ENCODE measurements around the gene AMBRA1.

AMBRA1 gene

GRCh38 chr11:46364791-46365190 is 229.0 kb downstream of the AMBRA1 start:
- Histone ChIP-seq H3K36me3 (ENCODE audit: control insufficient read depth in 1 of 2, insufficient read depth in 2 of 2, low read depth in 1 of 2, low read length in 2 of 2) (peaks cover 12 to 39% of the 10 kb centered on the region in 2 experiments), H3K79me1 (replicated peaks; ENCODE audit: low read length, poor library complexity, severe bottlenecking) (peaks cover 23% of the 10 kb centered on the region), H3K4me1 (ENCODE audit: control insufficient read depth, insufficient read depth, low read depth, low read length) (peaks cover 71% of the 10 kb centered on the region), H2AFZ (ENCODE audit: low read depth, low read length) (no peak overlapping the region), H3K4me2 (ENCODE audit: low read length, poor library complexity, severe bottlenecking) (no peak overlapping the region), H2BK5ac (ENCODE audit: low read depth, low read length, poor library complexity, severe bottlenecking) (no peak overlapping the region), H2BK12ac (ENCODE audit: low read length in 2 of 2) (peak overlapping the region in 1 of 2 experiments; percentile 2), H2BK120ac (ENCODE audit: low read depth, low read length) (no peak overlapping the region), H3K27ac (ENCODE audit: low read length, poor library complexity, severe bottlenecking) (no peak overlapping the region), H3K27me3 (ENCODE audit: control insufficient read depth in 1 of 2, insufficient read depth in 1 of 2, low read length in 2 of 2) (no peaks in the 10 kb centered on the region), H3K9ac (ENCODE audit: low read length) (no peak overlapping the region), H3K23ac (ENCODE audit: low read length in 2 of 2) (no peak overlapping the region), H2BK15ac (ENCODE audit: low read depth, poor library complexity, severe bottlenecking) (no peak overlapping the region), H4K8ac (ENCODE audit: low read length) (no peak overlapping the region), H3K14ac (ENCODE audit: low read length in 2 of 2) (no peak overlapping the region), H4K91ac (ENCODE audit: low read length) (peak overlapping the region; percentile 15), H2AK5ac (ENCODE audit: low read length, severe bottlenecking) (no peak overlapping the region), H3K9me3 (ENCODE audit: control insufficient read depth, low read length) (no peaks in the 10 kb centered on the region), H3K4ac (ENCODE audit: low read depth in 1 of 2, low read length in 2 of 2) (no peak overlapping the region), H3K4me3 (ENCODE audit: insufficient read depth in 1 of 2, low read depth in 1 of 2, low read length in 2 of 2) (no peak overlapping the region), H3K18ac (ENCODE audit: low read depth in 1 of 2, low read length in 2 of 2) (no peak overlapping the region)
- DNase-seq = no peak
- WGBS = 96% methylated on average over 3 of the region's 3 CpGs

DNA sequence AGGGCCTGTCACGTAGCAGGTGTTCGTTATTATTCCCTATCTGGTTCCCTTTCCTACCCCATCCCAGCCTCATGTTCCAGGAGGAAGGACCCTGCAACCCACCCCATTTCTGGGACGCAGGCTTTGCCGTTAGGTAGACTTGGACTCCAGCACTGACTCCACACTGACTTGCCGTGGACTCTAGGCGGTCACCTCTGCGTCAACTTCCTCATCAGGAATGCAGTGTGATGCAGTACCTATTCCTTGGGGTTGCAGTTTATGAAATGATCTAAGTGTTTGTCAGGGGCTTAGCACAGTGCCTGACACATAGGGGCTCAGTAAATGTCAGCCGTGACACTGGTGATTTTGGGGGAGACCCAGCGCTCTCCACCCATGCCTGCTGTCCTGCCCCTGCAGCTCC is 229.8 kb downstream of the AMBRA1 start:
- H3K23ac ChIP-seq (ENCODE audit: low read length in 2 of 2) = no peak overlapping the region
- H3K27me3 ChIP-seq (ENCODE audit: control insufficient read depth in 1 of 2, insufficient read depth in 1 of 2, low read length in 2 of 2) = no peaks in the 10 kb centered on the region
- H3K4ac ChIP-seq (ENCODE audit: low read depth in 1 of 2, low read length in 2 of 2) = peak overlapping the region in 1 of 2 experiments; percentile 29
- H2AFZ ChIP-seq (ENCODE audit: low read depth, low read length) = no peak overlapping the region
- H3K14ac ChIP-seq (ENCODE audit: low read length in 2 of 2) = no peak overlapping the region
- no peak for DNase-seq
- H3K4me1 ChIP-seq (ENCODE audit: control insufficient read depth, insufficient read depth, low read depth, low read length) = peaks cover 64% of the 10 kb centered on the region
- H2BK12ac ChIP-seq (ENCODE audit: low read length in 2 of 2) = peak overlapping the region in 1 of 2 experiments; percentile 23
- peak overlapping the region; percentile 24 for H2AK5ac ChIP-seq (ENCODE audit: low read length, severe bottlenecking)
- H3K4me3 ChIP-seq (ENCODE audit: insufficient read depth in 1 of 2, low read depth in 1 of 2, low read length in 2 of 2) = no peak overlapping the region
- no peaks in the 10 kb centered on the region for H3K9me3 ChIP-seq (ENCODE audit: control insufficient read depth, low read length)
- peaks cover 21% of the 10 kb centered on the region for H3K79me1 ChIP-seq (replicated peaks; ENCODE audit: low read length, poor library complexity, severe bottlenecking)
- H2BK5ac ChIP-seq (ENCODE audit: low read depth, low read length, poor library complexity, severe bottlenecking) = no peak overlapping the region
- peak overlapping the region; percentile 44 for H3K4me2 ChIP-seq (ENCODE audit: low read length, poor library complexity, severe bottlenecking)
- peak overlapping the region; percentile 20 for H2BK15ac ChIP-seq (ENCODE audit: low read depth, poor library complexity, severe bottlenecking)
- H4K8ac ChIP-seq (ENCODE audit: low read length) = peak overlapping the region; percentile 46
- H3K9ac ChIP-seq (ENCODE audit: low read length) = no peak overlapping the region
- 91% methylated on average over 9 of the region's 9 CpGs for WGBS
- no peak overlapping the region for H3K18ac ChIP-seq (ENCODE audit: low read depth in 1 of 2, low read length in 2 of 2)
- no peak overlapping the region for H2BK120ac ChIP-seq (ENCODE audit: low read depth, low read length)
- H3K36me3 ChIP-seq (ENCODE audit: control insufficient read depth in 1 of 2, insufficient read depth in 2 of 2, low read depth in 1 of 2, low read length in 2 of 2) = peaks cover 8 to 33% of the 10 kb centered on the region in 2 experiments
- H4K91ac ChIP-seq (ENCODE audit: low read length) = no peak overlapping the region
- H3K27ac ChIP-seq (ENCODE audit: low read length, poor library complexity, severe bottlenecking) = peak overlapping the region; percentile 59

DNA sequence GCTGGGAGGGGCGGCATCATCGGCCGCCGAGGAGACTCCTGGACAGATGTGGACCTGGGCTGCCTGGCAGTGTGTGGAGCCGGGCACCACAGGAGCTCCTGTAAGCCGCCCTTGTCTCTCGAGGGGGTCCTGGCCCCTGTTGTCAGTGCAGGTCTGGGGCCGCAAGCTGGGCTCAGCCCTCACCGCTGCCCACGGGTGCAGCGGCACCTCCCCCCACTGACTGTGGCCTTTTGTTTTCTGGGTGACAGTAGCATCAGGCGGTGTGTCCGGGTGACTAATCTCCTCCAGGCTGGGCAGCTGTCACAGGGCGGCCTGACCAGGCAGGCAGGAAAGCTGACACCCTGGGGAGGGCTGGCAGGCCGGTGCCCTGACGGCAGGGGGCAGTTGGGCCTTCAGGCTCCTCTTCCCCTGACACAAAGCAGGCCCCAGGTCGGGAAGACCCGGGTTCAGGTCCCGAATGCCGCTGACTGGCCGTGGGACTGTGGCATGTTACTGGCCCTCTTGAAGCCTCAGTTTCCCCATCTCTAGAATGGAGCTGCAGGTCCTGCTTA is 230.3 kb downstream of the AMBRA1 start:
- Histone ChIP-seq H2BK15ac (ENCODE audit: low read depth, poor library complexity, severe bottlenecking) (peak overlapping the region; percentile 20), H3K18ac (ENCODE audit: low read depth in 1 of 2, low read length in 2 of 2) (peak overlapping the region; percentile 16 to 91), H3K79me1 (replicated peaks; ENCODE audit: low read length, poor library complexity, severe bottlenecking) (peaks cover 20% of the 10 kb centered on the region), H4K91ac (ENCODE audit: low read length) (peak overlapping the region; percentile 64), H3K4me2 (ENCODE audit: low read length, poor library complexity, severe bottlenecking) (peak overlapping the region; percentile 44), H3K36me3 (ENCODE audit: control insufficient read depth in 1 of 2, insufficient read depth in 2 of 2, low read depth in 1 of 2, low read length in 2 of 2) (peaks cover 7 to 32% of the 10 kb centered on the region in 2 experiments), H2BK12ac (ENCODE audit: low read length in 2 of 2) (peak overlapping the region; percentile 49 to 89), H2AFZ (ENCODE audit: low read depth, low read length) (no peak overlapping the region), H3K4ac (ENCODE audit: low read depth in 1 of 2, low read length in 2 of 2) (peak overlapping the region; percentile 29 to 47), H2BK120ac (ENCODE audit: low read depth, low read length) (no peak overlapping the region), H3K14ac (ENCODE audit: low read length in 2 of 2) (peak overlapping the region in 1 of 2 experiments; percentile 83), H3K4me1 (ENCODE audit: control insufficient read depth, insufficient read depth, low read depth, low read length) (peaks cover 63% of the 10 kb centered on the region), H3K9ac (ENCODE audit: low read length) (peak overlapping the region; percentile 42), H3K23ac (ENCODE audit: low read length in 2 of 2) (no peak overlapping the region), H2BK5ac (ENCODE audit: low read depth, low read length, poor library complexity, severe bottlenecking) (no peak overlapping the region), H3K9me3 (ENCODE audit: control insufficient read depth, low read length) (no peaks in the 10 kb centered on the region), H2AK5ac (ENCODE audit: low read length, severe bottlenecking) (peak overlapping the region; percentile 15), H3K27me3 (ENCODE audit: control insufficient read depth in 1 of 2, insufficient read depth in 1 of 2, low read length in 2 of 2) (no peaks in the 10 kb centered on the region), H4K8ac (ENCODE audit: low read length) (peak overlapping the region; percentile 46), H3K27ac (ENCODE audit: low read length, poor library complexity, severe bottlenecking) (peak overlapping the region; percentile 59), H3K4me3 (ENCODE audit: insufficient read depth in 1 of 2, low read depth in 1 of 2, low read length in 2 of 2) (peak overlapping the region in 1 of 2 experiments; percentile 10)
- peak; percentile 62 for DNase-seq
- WGBS = 72% methylated on average over 21 of the region's 21 CpGs

DNA sequence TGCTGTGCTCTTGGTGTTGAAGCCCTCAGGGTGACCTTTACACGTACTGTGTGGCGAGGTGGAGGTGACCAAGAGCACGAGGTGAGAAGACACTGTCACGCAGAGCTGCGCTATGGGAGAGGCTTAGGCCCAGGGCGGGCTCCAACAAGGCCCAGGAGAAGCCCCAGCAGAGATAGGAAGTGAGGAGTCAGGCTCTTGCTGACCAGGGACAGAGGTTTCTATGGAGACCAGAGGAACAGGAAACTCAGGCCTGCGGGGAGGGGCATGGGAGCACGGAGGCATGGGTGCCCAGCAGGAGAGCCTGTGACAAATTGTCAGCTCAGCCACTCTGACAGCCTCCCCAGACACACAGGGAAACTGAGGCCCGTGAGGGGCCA is 230.8 kb downstream of the AMBRA1 start:
- Histone ChIP-seq H3K4ac (ENCODE audit: low read depth in 1 of 2, low read length in 2 of 2) (peak overlapping the region in 1 of 2 experiments; percentile 96), H3K18ac (ENCODE audit: low read depth in 1 of 2, low read length in 2 of 2) (peak overlapping the region; percentile 37 to 96), H3K9ac (ENCODE audit: low read length) (peak overlapping the region; percentile 42), H4K91ac (ENCODE audit: low read length) (peak overlapping the region; percentile 67), H2BK15ac (ENCODE audit: low read depth, poor library complexity, severe bottlenecking) (peak overlapping the region; percentile 66), H4K8ac (ENCODE audit: low read length) (peak overlapping the region; percentile 27), H3K14ac (ENCODE audit: low read length in 2 of 2) (peak overlapping the region in 1 of 2 experiments; percentile 82), H3K23ac (ENCODE audit: low read length in 2 of 2) (no peak overlapping the region), H3K4me3 (ENCODE audit: insufficient read depth in 1 of 2, low read depth in 1 of 2, low read length in 2 of 2) (peak overlapping the region in 1 of 2 experiments; percentile 10), H2BK12ac (ENCODE audit: low read length in 2 of 2) (peak overlapping the region in 1 of 2 experiments; percentile 94), H3K36me3 (ENCODE audit: control insufficient read depth in 1 of 2, insufficient read depth in 2 of 2, low read depth in 1 of 2, low read length in 2 of 2) (peaks cover 2 to 27% of the 10 kb centered on the region in 2 experiments), H3K9me3 (ENCODE audit: control insufficient read depth, low read length) (no peaks in the 10 kb centered on the region), H2AFZ (ENCODE audit: low read depth, low read length) (no peak overlapping the region), H3K27ac (ENCODE audit: low read length, poor library complexity, severe bottlenecking) (peak overlapping the region; percentile 59), H2BK120ac (ENCODE audit: low read depth, low read length) (no peak overlapping the region), H2BK5ac (ENCODE audit: low read depth, low read length, poor library complexity, severe bottlenecking) (no peak overlapping the region), H3K79me1 (replicated peaks; ENCODE audit: low read length, poor library complexity, severe bottlenecking) (peaks cover 20% of the 10 kb centered on the region), H3K4me2 (ENCODE audit: low read length, poor library complexity, severe bottlenecking) (peak overlapping the region; percentile 44), H2AK5ac (ENCODE audit: low read length, severe bottlenecking) (peak overlapping the region; percentile 15), H3K4me1 (ENCODE audit: control insufficient read depth, insufficient read depth, low read depth, low read length) (peaks cover 60% of the 10 kb centered on the region), H3K27me3 (ENCODE audit: control insufficient read depth in 1 of 2, insufficient read depth in 1 of 2, low read length in 2 of 2) (no peaks in the 10 kb centered on the region)
- WGBS = 40% methylated on average over 9 of the region's 9 CpGs
- DNase-seq = peak; percentile 91
